ENCODE data around the gene CRABP2. TPM values are rescaled to one million over a fixed set of nuclear protein-coding genes. Genes with fewer than 3 reads are reported as not detected.

The CRABP2 gene
- total and polyA plus RNA-seq, 2 of the 13 experiments (the other 11 are each of a cell fraction or from before 2014, with no cell fraction given) = 0.40 to 0.60 TPM

GRCh38 chr1:156749419-156750118 lies 44.2 kb upstream of the CRABP2 start (continued):
- TF ChIP-seq ZNF790 (CRISPR knock-in tag; IDR thresholded peaks at IDR 0.05; ENCODE audit: borderline replicate concordance) (no peak), PHF8 (CRISPR knock-in tag; IDR thresholded peaks at IDR 0.05) (no peak), ZNF564 (CRISPR knock-in tag; IDR thresholded peaks at IDR 0.05) (no peak), BRD4 (CRISPR knock-in tag; IDR thresholded peaks at IDR 0.05) (no peak), ZFX (CRISPR knock-in tag; IDR thresholded peaks at IDR 0.05; ENCODE audit: low read depth) (peak; percentile 51), MXD1 (CRISPR knock-in tag; IDR thresholded peaks at IDR 0.05) (no peak), MEIS1 (CRISPR knock-in tag; IDR thresholded peaks at IDR 0.05; ENCODE audit: borderline replicate concordance) (no peak), MLX (CRISPR knock-in tag; IDR thresholded peaks at IDR 0.05) (no peak), MXD4 (CRISPR knock-in tag; IDR thresholded peaks at IDR 0.05) (no peak), ZNF784 (CRISPR knock-in tag; IDR thresholded peaks at IDR 0.05; ENCODE audit: borderline replicate concordance) (no peak), ZNF24 (IDR thresholded peaks at IDR 0.05) (no peak), ZNF547 (CRISPR knock-in tag; IDR thresholded peaks at IDR 0.05) (no peak), TBL1XR1 (IDR thresholded peaks at IDR 0.05; ENCODE audit: borderline replicate concordance, low read length, partially characterized antibody) (no peak), ZXDC (CRISPR knock-in tag; IDR thresholded peaks at IDR 0.05) (no peak), FOXA3 (CRISPR knock-in tag; IDR thresholded peaks at IDR 0.05) (no peak), GATA4 (IDR thresholded peaks at IDR 0.05; ENCODE audit: borderline replicate concordance, low read depth) (no peak), JUNB (CRISPR knock-in tag; IDR thresholded peaks at IDR 0.05; ENCODE audit: borderline replicate concordance) (no peak), XRCC5 (optimal IDR thresholded peaks at IDR 0.05; ENCODE audit: low read length) (no peak), AHR (CRISPR knock-in tag; IDR thresholded peaks at IDR 0.05) (no peak), ZBTB43 (CRISPR knock-in tag; conservative IDR thresholded peaks at IDR 0.05) (no peak), HIVEP1 (CRISPR knock-in tag; IDR thresholded peaks at IDR 0.05) (no peak), ATF4 (CRISPR knock-in tag; IDR thresholded peaks at IDR 0.05) (no peak), HOXA7 (CRISPR knock-in tag; IDR thresholded peaks at IDR 0.05) (no peak), CENPBD1 (CRISPR knock-in tag; IDR thresholded peaks at IDR 0.05; ENCODE audit: borderline replicate concordance, low read depth) (no peak)
